SU-DHL-6 (cell line): ENCODE measurements around the gene TSPAN17.

Source experiments
- EZH2phosphoT487 ChIP-seq: fragments of 200-600 bp; sonication (generic), shearing (Covaris generic); conservative IDR thresholded peaks from 2 replicates; pipeline ENCODE4 v1.6.1; 2018; ENCODE audit warnings: mild to moderate bottlenecking, antibody characterized with exemption, low read length, moderate library complexity, mixed read lengths
- TF ChIP-seq, protein P1 (sequence below): fragments of 200-600 bp; sonication (generic); IDR thresholded peaks from one replicate; pipeline ENCODE4 v1.5.1; 2017; ENCODE audit warnings: antibody characterized with exemption, mild to moderate bottlenecking, low read length, moderate library complexity; ENCODE audit not compliant: insufficient read depth, poor library complexity, severe bottlenecking

GRCh38 chr5:176608937-176609723 is 38.2 kb upstream of the TSPAN17 start:
- TF ChIP-seq, protein P1, sequence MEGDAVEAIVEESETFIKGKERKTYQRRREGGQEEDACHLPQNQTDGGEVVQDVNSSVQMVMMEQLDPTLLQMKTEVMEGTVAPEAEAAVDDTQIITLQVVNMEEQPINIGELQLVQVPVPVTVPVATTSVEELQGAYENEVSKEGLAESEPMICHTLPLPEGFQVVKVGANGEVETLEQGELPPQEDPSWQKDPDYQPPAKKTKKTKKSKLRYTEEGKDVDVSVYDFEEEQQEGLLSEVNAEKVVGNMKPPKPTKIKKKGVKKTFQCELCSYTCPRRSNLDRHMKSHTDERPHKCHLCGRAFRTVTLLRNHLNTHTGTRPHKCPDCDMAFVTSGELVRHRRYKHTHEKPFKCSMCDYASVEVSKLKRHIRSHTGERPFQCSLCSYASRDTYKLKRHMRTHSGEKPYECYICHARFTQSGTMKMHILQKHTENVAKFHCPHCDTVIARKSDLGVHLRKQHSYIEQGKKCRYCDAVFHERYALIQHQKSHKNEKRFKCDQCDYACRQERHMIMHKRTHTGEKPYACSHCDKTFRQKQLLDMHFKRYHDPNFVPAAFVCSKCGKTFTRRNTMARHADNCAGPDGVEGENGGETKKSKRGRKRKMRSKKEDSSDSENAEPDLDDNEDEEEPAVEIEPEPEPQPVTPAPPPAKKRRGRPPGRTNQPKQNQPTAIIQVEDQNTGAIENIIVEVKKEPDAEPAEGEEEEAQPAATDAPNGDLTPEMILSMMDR: no peak
- no peak for TF ChIP-seq EZH2phosphoT487
